ENCODE measurements around the gene KCNAB2.

The KCNAB2 gene

GRCh38 chr1:6035719-6036118, 10.0 kb upstream of the KCNAB2 start:
- Histone ChIP-seq H3K36me3 (peaks cover 2% of the 10 kb centered on the region), H3K27ac (peak overlapping the region; percentile 19; the same call in 1 of the 2 replicates), H3K4me3 (ENCODE audit: low read depth, low read length) (no peak overlapping the region), H3K27me3 (ENCODE audit: insufficient read depth, low read depth, severe bottlenecking) (no peaks in the 10 kb centered on the region), H3K9me3 (ENCODE audit: severe bottlenecking) (no peaks in the 10 kb centered on the region)
- TF ChIP-seq CTCF (IDR thresholded peaks at IDR 0.05; ENCODE audit: low read depth, low read length) = peak; percentile 60
- peak; percentile 42 for DNase-seq

- Histone ChIP-seq H3K27ac (no peak overlapping the region), H3K27me3 (ENCODE audit: insufficient read depth, low read depth, severe bottlenecking) (no peaks in the 10 kb centered on the region), H3K9me3 (ENCODE audit: severe bottlenecking) (no peaks in the 10 kb centered on the region), H3K36me3 (peaks cover 14% of the 10 kb centered on the region), H3K4me3 (ENCODE audit: low read depth, low read length) (no peak overlapping the region)
- no peak for DNase-seq
- no peak for TF ChIP-seq CTCF (IDR thresholded peaks at IDR 0.05; ENCODE audit: low read depth, low read length)
These were observed 8.3 kb upstream of the KCNAB2 start for GRCh38 chr1:6037338-6037762.

DNA sequence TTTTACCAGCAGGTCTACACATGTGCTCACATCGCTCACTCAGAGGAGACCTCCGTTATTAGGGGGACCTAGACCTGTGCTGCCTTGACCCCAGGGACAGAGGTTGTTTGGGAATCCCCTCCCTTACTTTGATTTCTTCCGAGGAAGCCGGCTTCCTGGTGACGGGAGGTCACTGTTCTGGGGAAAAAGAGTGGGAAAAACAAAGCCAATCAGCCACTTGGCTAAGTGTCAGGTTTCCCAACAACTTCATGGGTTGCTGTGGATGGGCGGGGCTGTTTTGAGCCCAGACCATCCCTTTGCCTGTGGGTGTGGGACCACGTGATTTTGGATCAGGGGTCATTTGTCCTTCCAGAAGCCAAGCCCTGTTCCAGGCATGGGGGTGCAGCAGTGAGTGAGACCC, 7.1 kb upstream of the KCNAB2 start:
- no peak for DNase-seq
- Histone ChIP-seq H3K4me3 (ENCODE audit: low read depth, low read length) (no peak overlapping the region), H3K27ac (no peak overlapping the region), H3K36me3 (peaks cover 14% of the 10 kb centered on the region), H3K9me3 (ENCODE audit: severe bottlenecking) (no peaks in the 10 kb centered on the region), H3K27me3 (ENCODE audit: insufficient read depth, low read depth, severe bottlenecking) (no peaks in the 10 kb centered on the region)
- TF ChIP-seq CTCF (IDR thresholded peaks at IDR 0.05; ENCODE audit: low read depth, low read length) = no peak

- Histone ChIP-seq H3K4me3 (ENCODE audit: low read depth, low read length) (no peak overlapping the region), H3K9me3 (ENCODE audit: severe bottlenecking) (no peaks in the 10 kb centered on the region), H3K27me3 (ENCODE audit: insufficient read depth, low read depth, severe bottlenecking) (no peaks in the 10 kb centered on the region), H3K27ac (no peak overlapping the region), H3K36me3 (peaks cover 14% of the 10 kb centered on the region)
- DNase-seq = no peak
- no peak for TF ChIP-seq CTCF (IDR thresholded peaks at IDR 0.05; ENCODE audit: low read depth, low read length)
These were observed 6.7 kb upstream of the KCNAB2 start for GRCh38 chr1:6039031-6039430.

GRCh38 chr1:6040444-6040843, 5.2 kb upstream of the KCNAB2 start:
- no peaks in the 10 kb centered on the region for H3K9me3 ChIP-seq (ENCODE audit: severe bottlenecking)
- H3K27me3 ChIP-seq (ENCODE audit: insufficient read depth, low read depth, severe bottlenecking) = no peaks in the 10 kb centered on the region
- no peak overlapping the region for H3K27ac ChIP-seq
- peaks cover 14% of the 10 kb centered on the region for H3K36me3 ChIP-seq
- no peak for TF ChIP-seq CTCF (IDR thresholded peaks at IDR 0.05; ENCODE audit: low read depth, low read length)
- DNase-seq = no peak
- H3K4me3 ChIP-seq (ENCODE audit: low read depth, low read length) = no peak overlapping the region

DNA sequence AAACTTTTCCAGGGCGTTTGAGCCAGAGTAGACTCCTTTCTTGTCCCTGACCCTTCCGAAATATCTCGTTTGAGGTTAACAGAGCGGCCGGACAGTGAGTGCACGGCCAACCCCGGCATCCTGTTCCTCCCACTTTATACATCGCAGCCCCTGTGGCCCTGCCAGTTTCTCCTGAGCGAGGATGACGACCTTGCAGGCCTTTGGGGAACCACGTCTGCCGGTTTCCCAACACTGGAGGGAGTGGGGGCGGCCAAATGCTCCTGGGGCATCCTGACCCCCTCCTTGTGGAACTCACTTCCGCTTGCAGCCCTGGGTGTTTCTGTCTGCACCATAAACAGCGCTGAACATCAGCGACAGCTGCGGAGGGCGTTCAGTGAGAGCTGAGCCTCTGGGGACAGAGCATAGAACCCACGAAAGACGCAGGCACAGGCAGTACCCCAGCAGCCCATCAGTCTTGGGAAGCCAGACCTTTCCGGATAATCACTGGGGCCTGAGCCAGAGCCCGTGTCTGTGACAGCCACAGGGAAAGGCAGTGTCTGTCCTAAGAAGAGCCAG, 4.8 kb upstream of the KCNAB2 start:
- no peak overlapping the region for H3K27ac ChIP-seq
- TF ChIP-seq CTCF (IDR thresholded peaks at IDR 0.05; ENCODE audit: low read depth, low read length) = no peak
- H3K36me3 ChIP-seq = peaks cover 14% of the 10 kb centered on the region
- no peak for DNase-seq
- no peaks in the 10 kb centered on the region for H3K27me3 ChIP-seq (ENCODE audit: insufficient read depth, low read depth, severe bottlenecking)
- no peaks in the 10 kb centered on the region for H3K9me3 ChIP-seq (ENCODE audit: severe bottlenecking)
- H3K4me3 ChIP-seq (ENCODE audit: low read depth, low read length) = no peak overlapping the region

Measured in WERI-Rb-1 (cell line).